ENCODE results near the gene HCLS1. TPM values are rescaled to one million over a fixed set of nuclear protein-coding genes. Genes with fewer than 3 reads are reported as not detected.
"Not testable (repeated sequence)": the region's sequence is repeated elsewhere in the genome, so short reads cannot be mapped to it uniquely, and the experiment has no call there.

HCLS1 gene, protein sequence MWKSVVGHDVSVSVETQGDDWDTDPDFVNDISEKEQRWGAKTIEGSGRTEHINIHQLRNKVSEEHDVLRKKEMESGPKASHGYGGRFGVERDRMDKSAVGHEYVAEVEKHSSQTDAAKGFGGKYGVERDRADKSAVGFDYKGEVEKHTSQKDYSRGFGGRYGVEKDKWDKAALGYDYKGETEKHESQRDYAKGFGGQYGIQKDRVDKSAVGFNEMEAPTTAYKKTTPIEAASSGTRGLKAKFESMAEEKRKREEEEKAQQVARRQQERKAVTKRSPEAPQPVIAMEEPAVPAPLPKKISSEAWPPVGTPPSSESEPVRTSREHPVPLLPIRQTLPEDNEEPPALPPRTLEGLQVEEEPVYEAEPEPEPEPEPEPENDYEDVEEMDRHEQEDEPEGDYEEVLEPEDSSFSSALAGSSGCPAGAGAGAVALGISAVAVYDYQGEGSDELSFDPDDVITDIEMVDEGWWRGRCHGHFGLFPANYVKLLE
- polyA plus RNA-seq (ENCODE audit: insufficient read length in 10 of 10), result 10 to 100 TPM in 1 of 10 donors, 1 to 10 TPM in 9; 4.2 to 21.2 (median 7.2) TPM
- long read RNA-seq, donor 1, partial matches to known transcripts, result 0 of 1 reads
- long read RNA-seq, donor 1, other reads (novel, unspliced or antisense), result 0 of 1 reads
- long read RNA-seq, donor 2, result 0 reads
- long read RNA-seq, donor 3, result 0 reads
- long read RNA-seq, donor 4, result 0 reads
- long read RNA-seq, donor 5, partial matches to known transcripts, result 0 of 1 reads
- long read RNA-seq, donor 5, other reads (novel, unspliced or antisense), result 0 of 1 reads
- long read RNA-seq, donor 6, result 0 reads
- long read RNA-seq, donor 7, result 0 reads
- long read RNA-seq, donor 8, result 0 reads
- long read RNA-seq, donor 9, result 0 reads

DNA sequence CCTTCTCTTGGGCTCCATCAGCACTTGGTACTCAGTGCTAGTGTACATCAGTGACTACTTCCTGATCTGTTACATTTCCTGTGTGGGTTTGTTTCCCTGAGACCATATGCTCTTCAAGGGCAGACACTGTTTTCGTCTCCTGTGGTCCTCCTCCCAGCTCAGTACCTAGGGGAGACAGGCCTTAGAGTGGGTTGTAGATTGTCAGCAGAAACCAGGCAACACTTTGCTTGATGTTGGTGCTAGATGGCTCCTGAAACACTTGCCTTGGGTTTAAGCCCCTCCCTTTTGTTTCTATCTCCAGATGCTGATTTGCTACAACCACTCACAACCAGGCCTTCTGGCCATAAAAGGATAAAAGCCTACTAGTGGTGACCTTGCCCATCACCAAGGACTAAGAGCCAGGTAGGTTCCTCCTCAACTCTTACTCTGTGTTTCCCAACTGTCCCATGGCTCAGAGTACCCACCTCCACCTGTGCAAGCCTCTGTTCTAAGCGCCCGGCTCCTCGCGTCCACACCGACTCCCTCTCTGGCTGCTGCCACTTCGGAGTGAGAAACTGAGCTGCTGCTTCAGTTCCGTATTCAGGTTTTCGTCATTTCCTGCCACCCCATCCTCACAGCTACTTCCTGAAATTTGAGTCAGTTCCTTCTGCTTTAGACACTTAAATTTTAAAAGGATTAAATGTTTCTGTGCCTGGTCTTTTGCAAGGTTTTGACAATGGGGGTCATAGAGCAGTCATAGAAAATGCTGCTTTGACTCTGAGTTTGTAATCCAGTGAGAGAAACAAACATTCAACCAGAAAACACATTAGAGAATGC is at the start of gene HCLS1:
Gene HCLS1, minus strand, starts transcription at position 548 of the 816 bp plus-strand sequence. CDS start 2,556 bp downstream, outside the sequence.
- DNase-seq, result peak in 2 of 3 donors; percentile 16 to 42

DNA sequence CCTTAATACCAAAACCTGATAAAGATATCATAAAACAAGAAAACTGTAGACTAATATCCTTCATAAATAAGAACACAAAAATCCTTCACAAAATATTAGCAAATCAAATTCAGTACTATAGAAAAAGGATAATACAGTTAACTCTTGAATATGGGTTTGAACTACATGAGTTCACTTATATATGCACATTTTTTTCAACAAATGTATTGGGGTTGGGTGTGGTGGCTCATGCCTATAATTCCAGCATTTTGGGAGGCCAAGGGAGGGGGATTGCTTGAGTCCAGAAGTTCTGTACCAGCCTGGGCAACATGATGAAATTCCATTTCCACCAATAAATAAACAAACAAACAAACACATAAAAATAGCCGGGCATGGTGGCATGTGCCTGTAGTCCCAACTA is 49.6 kb upstream of the HCLS1 start:
- DNase-seq, result no peak

DNA sequence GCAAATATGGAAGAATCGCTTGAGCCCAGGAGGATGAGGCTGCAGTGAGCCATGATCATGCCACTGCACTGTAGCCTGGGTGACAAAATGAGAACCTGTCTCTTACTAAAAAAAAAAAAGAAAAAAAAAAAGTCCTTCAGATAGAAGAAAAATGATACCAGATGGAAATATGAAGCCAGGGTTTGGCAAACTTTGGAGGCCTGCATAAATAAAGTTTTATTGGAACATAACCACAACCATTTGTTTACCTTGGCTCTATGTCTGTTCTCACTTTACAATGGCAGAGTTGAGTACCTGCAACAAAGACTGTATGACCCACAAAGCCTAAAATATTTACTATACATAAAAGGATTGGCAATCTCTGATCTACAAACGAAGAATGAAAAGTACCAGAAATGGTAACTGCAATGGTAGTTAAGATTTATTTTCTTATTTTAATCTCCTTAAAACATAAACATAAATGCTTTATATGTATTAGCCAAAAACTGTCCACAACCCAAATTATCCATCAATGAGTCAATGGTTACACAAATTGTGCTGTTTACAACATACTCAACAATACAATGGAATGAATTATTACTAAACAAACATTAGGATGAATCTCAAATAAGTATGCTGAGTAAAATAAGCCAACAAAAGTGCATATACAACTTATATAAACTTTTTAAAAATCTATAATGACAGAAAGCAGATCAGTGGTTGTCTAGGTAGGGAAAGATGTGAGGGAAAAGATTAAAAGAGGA is 47.0 kb upstream of the HCLS1 start:
- DNase-seq, result no peak

DNA sequence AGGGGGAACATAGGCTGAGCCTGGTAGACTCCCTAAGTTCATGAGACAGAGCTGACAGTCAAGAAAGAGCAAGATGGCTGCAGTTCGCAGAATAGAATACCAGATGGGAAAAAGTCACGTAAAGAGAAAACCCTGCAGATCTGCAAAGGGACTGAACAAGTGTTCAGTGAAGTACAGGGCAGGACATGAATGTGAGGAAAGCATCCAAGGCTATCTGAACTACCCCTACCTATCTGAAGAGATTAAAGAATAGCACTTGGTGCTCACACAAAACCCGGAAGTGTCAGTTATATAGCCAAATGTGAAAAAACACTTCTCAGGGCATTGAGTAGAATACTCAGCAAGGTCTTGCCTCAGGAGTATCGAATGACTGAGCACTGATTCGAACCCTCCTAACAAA is 44.8 kb upstream of the HCLS1 start:
- DNase-seq, result no peak

DNA sequence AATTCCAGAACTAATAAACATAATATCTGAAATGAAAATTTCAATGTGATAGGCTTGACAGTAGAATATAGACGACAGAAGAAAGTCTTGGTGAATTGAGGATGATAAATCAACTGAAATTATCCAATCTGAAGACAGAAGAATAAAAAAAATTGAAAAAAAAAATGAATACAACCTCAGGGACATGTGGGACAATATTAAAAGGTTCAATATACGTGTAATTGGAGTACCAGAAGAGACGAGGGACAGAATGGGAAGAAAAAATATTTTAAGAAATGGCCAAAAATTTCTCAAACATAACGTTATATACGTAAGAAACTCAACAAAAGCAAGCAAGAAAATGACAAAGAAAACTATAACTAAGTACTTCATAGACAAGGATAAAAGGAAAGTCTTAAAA is 43.3 kb upstream of the HCLS1 start:
- DNase-seq, result no peak

DNA sequence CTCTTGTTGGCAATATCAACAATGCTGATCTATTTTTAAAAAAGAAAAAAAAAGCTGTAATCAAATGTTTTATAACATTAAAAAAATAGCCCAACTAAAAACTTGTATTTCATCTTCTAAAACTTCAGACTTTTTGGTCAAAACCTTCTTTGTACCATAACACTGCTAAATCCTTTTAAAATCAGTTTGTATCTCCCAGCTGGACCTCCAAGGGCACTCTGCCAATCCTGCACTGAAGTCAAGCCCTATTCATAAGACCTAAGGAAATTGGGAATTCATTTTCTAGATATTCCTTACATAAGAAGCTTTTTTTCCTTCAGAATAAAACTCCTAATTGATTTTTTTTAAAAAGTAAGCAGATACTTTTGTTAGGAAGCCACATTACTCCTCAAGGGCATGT is 38.2 kb upstream of the HCLS1 start:
- peak in 2 of 3 donors; percentile 19 to 59 for DNase-seq

DNA sequence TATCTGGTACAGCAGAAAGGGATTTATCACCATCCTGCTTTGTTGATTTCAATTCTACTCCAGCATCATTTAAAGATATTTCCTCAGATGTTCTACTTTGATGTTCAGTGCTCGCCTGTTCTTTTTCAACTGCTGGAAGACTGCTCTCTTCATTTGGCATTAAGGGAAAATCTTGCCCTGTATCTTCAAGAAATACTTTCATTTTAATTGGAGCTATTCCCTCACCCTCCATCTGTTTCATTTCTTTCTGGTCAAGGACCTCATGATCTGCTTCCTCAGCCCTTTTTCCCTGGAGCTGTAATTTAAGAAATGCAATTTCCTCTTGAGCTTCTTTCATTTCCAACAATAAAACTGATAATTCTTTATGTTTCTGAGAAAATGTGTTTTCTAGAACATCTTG is 37.8 kb upstream of the HCLS1 start:
- no peak for DNase-seq

DNA sequence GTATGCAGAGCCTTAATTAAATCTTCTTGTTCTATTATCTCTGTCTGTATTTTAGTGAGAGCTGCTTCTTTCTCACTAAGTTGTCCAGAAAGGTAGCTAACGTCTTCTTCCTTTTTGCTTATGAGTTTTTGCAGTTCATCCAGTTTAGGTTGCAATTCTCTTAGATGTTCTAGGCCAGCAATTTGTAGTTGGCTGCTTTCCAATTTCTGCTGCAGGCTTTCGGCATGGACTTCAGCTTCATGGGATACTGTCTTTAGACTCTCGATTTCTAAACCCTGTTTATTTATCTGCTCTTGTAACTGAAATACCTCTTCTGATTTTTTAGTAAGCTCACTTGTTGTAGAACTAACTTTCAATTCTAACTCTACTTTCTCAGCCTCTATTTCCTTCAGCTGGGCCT is 35.5 kb upstream of the HCLS1 start:
- peak in 1 of 3 donors; percentile 10 for DNase-seq

DNA sequence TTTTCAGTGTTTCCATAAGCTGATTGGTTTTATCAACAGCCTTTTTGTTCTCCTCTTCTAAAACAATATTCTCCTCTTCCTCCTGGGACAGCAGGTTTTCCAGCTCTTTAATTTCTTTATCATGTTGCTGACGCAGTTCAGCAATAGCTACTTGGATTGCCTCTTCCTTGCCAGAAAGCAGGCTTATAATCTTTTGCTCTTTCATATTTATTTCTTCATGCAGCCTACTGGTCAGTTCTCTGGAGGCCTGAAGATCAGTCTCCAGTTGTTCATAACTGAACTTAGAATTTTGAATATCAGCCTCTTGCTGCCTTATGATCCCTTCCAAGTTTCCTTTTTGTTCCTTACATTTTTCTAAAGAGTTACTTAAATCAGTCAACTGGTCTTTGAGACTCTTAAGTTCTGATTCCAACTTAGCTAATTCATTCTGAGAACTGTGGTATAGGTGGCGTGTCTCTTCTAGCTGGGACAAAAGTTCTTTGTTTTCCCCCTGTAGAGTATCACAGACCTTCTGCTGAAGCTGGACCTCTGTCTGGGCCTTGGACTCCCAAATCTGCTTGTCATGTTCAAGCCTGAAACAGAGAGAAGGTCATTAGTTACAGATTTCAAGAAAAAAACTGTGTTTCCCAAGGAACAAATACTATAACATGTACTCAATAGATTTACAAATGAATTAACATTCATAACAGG is 31.5 kb upstream of the HCLS1 start:
- DNase-seq, result no peak

DNA sequence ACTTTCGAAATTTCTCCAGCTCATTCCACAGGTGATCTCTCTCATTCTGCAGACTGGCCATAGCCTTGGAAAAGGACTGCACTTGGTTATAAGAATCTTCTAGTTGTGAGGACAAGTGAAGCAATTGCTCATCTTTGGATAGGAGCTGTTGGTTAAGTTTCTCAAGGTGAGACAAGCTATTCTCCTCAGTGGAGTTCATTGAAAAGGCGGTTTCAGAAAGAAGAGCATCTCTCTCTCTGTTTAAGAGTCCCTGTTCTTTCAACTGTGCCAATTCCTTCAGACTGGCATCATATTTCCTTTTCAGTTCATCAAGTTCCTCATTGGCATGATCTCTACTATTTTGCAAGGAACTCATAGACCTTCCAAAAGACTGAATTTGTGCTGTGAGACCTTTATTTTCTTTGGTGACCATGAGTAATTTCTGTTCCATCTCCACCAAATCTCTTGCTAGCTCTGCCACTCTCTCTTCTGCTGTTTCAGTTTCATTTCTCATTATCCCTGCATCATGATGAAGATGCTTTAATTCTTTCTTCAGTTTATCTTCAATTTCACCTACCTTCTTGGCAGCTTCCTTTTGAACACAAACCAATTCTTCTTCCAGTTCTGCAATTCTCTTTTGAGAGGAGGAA is 30.2 kb upstream of the HCLS1 start:
- no peak for DNase-seq

DNA sequence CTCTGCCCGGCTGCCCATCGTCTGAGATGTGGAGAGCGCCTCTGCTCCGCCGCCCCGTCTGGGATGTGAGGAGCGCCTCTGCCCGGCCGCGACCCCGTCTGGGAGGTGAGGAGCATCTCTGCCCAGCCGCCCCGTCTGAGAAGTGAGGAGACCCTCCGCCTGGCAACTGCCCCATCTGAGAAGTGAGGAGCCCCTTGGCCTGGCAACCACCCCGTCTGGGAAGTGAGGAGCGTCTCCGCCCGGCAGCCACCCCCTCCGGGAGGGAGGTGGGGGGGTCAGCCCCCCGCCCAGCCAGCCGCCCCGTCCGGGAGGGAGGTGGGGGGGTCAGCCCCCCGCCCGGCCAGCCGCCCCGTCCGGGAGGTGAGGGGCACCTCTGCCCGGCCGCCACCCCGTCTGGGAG is 28.0 kb upstream of the HCLS1 start:
- not testable (repeated sequence) for DNase-seq

DNA sequence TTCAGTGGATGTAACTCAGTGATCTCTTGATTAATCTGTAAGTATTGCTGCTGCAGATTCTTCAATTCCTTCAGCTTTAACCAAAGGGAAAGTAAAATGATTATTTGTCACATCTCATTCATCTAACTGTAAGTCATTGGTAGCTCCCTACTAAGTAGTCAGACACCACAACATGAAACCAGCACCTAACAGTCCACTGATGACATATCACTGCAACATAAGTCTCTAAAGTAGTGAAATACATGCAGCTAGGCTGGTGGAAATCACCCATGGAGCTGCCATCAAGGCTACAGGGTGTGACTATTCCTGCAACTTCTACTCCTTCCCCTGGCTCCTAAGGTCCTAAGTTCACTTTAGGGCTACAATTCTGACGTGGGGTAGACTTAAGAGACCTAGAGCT is 21.1 kb upstream of the HCLS1 start:
- DNase-seq, result no peak

DNA sequence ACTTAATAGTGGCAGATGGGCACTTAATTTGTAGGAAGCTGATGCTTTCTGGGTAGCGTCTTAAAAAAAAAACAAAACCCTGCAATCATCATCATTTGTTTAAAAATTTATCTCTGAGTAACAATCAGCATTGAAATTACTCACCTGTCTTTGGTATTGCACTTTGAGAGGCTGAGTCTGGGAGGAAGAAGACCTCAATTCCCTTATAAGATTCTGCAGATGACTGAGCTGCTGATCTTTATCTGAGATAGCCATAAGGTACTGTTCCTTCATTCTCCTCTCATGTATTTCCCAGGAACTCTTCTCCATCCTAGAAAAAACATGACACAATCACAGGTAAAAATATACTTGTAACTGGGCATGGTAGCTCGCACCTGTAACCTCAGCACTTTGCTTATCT is 16.4 kb upstream of the HCLS1 start:
- DNase-seq, result no peak

DNA sequence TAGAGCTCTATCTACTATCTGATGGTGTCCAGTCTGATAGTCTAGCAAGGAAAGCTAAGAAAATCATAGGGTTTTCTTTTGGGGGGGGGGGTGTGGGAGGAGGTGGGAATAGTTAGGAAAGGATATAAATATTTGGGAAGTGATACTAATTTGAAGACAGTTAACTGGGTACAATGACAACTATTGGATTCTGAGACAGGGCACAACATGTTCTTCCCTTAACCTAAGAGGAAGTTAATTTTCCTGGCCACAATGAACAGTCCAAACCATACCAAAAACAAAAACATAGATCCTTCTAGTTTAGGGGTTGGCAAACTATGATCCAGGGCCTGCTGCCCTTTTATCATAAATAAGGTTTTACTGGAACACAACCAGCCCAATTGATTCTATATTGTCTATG is 10.0 kb upstream of the HCLS1 start:
- DNase-seq, result no peak

DNA sequence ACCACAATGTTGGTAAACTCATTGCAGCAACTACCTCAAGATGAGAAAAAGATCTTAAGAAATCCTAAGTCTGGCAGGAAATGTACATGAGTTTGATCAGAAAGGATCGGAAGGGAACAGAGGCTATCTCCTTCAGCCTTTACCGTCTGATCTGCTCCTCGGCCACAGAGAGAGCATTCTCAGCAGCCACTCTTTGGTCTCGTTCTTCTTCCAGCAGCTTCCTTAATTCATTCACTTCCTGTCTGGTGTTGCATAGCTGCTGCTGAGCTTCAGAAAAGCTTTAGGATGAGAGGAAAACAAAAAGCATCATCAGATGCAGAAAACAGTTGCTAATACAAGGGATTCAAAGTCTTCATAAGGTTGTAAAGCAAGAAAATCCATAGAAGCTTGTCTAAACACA is 6.6 kb upstream of the HCLS1 start:
- no peak for DNase-seq

DNA sequence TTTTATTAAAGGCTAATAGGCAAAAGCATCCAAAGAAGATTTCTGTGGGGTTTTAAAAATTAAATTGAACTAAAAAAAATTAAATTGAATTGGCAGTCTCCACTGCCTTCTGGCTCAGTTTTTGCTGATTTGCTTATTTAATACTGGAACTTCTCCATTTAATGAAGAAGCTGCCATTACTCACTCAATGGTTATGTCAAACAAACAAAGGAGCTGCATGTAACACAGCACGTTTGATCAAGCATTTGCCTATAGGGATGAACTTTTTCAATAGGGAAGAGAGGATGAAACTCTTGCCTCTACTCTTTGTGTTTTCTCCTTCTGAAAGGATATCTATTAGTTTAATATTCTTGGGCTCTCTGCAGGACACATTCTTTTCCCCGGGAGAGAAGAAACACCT is 4.8 kb upstream of the HCLS1 start:
- no peak for DNase-seq

DNA sequence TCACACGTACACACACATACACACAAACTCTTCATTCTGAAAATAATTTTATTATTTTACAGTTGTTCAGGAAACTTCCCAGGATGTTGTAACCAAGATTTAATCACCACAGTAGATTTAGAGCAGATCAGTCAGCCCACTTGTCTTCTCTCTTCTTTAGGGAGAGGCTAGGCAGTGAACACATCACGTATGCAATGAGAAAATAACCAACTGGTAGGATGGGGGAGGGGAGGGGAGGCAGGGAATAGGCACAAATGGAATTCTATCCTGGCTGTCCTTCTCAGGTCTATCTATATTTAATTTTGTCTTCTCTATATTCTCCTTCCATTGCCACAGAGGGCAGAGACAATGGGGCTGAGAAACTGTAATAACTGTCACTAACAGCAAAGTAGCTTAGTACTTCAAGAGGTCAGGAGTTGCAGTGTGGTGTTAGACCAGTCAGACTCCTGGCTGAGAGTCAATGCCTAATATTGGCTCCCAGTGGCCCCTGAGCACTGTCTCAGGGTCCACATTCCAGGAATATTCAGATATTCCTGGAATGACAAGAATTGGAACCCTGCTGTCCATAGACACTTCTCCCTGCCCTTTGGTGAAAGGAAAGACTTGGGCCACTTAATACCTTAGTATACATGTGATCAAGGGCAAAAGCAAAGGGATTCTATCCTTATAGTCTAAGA is 2.6 kb upstream of the HCLS1 start:
- no peak for DNase-seq

DNA sequence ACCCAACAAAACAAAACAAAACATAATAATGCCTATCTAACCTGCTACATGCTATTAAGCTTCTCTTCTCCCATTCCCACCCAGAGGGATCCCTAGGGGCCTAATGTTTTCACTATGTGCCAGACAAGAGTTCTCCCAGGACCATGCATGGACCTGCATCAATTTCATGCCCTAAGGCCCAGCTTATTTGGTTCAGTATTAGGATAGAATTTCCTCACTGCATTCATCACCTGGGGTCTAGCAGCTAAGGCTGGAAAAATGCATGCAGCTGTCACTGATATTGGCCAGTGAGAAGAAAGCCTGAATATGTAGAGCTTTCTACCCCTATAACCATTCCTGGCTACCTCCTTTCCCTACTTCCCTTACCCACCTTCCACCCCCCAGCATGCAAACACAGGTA is 2.0 kb upstream of the HCLS1 start:
- DNase-seq, result no peak

DNA sequence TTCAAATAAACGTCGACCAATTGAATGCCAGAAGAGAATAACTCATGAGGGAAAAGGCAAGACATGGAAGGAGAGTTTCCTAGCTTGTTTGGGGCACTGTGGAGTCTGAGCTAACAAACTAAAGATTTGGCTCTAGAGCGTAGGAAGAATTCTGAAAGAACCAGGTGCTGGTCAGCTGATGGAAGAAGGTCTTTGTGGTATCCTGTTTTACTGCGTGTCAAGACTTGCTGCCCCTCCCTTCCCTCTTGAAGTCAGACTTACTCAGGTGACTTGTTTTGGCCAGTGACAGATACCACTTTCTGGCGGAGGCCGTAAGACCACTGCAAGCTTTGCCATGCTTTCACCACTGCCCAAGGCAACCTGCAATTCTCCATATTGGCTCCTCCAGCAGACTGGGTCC is 673 bp upstream of the HCLS1 start:
- DNase-seq, result no peak

DNA sequence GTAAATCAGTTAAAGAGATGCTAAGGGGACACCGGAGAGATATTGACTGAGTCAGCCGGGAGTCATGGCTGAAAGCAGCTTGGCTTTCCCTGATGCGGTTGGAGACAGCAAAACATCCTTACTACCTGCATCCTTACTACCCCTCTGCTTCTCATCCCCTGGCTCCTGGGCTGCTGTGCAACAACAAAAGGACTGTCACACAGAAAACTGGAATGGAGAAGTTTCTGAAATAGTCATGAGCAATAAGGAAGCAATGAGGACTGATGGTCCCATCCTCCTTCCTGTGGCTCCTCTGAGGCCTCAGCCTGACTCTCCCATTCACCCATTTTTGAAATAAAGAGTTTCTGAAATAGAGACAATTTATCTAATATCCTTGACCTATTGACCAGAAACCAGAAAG is 1.1 kb downstream of the HCLS1 start:
- no peak for DNase-seq
